ENCODE data around the gene LASP1NB.

Gene LASP1NB

DNA sequence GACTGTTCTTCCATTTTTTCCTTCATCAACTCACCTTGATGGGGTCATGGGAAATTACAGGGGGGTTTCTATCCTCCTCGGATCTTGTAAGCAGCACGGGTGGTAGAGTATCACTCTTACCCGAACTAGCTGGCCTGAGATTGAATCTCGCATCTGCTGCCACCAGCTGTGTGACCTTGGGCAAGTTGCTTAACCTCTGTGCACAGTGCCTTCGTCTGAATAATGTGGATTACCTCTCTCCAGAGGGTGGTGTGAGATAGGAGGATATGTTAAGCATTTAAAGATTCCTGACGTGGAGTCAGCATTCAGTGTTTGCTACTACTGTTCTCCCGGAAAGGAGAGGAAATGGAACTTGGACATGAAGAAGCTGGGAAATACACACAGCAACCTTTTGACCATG is 31.1 kb upstream of the LASP1NB start:
- H3K79me1 ChIP-seq (ENCODE audit: low read depth in 1 of 2, low read length in 2 of 2): peaks cover 60 to 98% of the 10 kb centered on the region in 2 experiments
- CTCF ChIA-PET: no interaction called here
- no peak overlapping the region for H4K8ac ChIP-seq (ENCODE audit: low read depth in 2 of 2, low read length in 2 of 2)
- DNase-seq: no peak
- no peak overlapping the region for H3K27ac ChIP-seq (ENCODE audit: insufficient read depth, low read length)
- no peak overlapping the region; the same call in 1 of the 2 replicates for H3K4ac ChIP-seq (ENCODE audit: low read depth, low read length)
- H3K14ac ChIP-seq (replicated peaks; ENCODE audit: low read depth, low read length): 0 out of 2 replicates have a peak overlapping the region, but pooled peaks have one; percentile 20
- H4K91ac ChIP-seq (ENCODE audit: insufficient read depth, low read depth, low read length): no peak overlapping the region
- no peak overlapping the region for H2BK5ac ChIP-seq (ENCODE audit: low read depth, low read length, poor library complexity, severe bottlenecking)
- POLR2A ChIA-PET (ENCODE audit: unreplicated experiment): interaction anchor here (1.1 kb wide), 1 partner anchor 16 kb away, joined by 3 read pairs; no protein-coding TSS in a partner anchor
- no peak overlapping the region for H3K56ac ChIP-seq (ENCODE audit: extremely low read depth, insufficient read depth, low read length)
- H2BK120ac ChIP-seq (ENCODE audit: low read depth, low read length): no peak overlapping the region
- WGBS, 2 experiments (ENCODE audit: extremely low coverage in 2 of 2, insufficient read length in 1 of 2): no CpG with 5 or more reads among the region's 7 CpGs
- H3K4me1 ChIP-seq (ENCODE audit: control insufficient read depth, insufficient read depth, low read length): peaks cover 26% of the 10 kb centered on the region
- H2AFZ ChIP-seq (replicated peaks; ENCODE audit: low read length, poor library complexity): no peak overlapping the region
- no peak overlapping the region for H2BK20ac ChIP-seq (ENCODE audit: low read depth, low read length)
- peaks cover 20% of the 10 kb centered on the region for H3K9me1 ChIP-seq (ENCODE audit: insufficient read depth, low read length)
- H3K9ac ChIP-seq (ENCODE audit: low read depth, low read length): no peak overlapping the region
- in situ Hi-C loops (cut with MboI; ENCODE audit: low sequenced_read_pairs) (no loop called here), dilution Hi-C loops (cut with HindIII; ENCODE audit: low sequenced_read_pairs, unreplicated experiment) (no loop called here), intact Hi-C loops (cut with micrococcal nuclease) (no loop called here)
- peaks cover 85% of the 10 kb centered on the region for H3K36me3 ChIP-seq (ENCODE audit: control insufficient read depth, insufficient read depth, low read length)
- no peak for TF ChIP-seq RFX5 (IDR thresholded peaks at IDR 0.05; ENCODE audit: low read depth, low read length)
- H3K4me3 ChIP-seq (ENCODE audit: insufficient read depth, low read depth, low read length): no peak overlapping the region
- no peak overlapping the region for H2AK5ac ChIP-seq (ENCODE audit: low read depth, low read length)
- peak overlapping the region; percentile 45 for H2AK9ac ChIP-seq (replicated peaks; ENCODE audit: low read depth, low read length, poor library complexity)
- no peak for ATAC-seq (ENCODE audit: low read depth)
- H2BK15ac ChIP-seq (ENCODE audit: low read depth, low read length): no peak overlapping the region
- H3K9me3 ChIP-seq (ENCODE audit: control insufficient read depth, insufficient read depth, low read length): no peaks in the 10 kb centered on the region
- no peak overlapping the region for H3K18ac ChIP-seq (ENCODE audit: low read depth, low read length)
- H4K5ac ChIP-seq (ENCODE audit: low read depth, low read length): no peak overlapping the region
- BruUV-seq (replicated peaks): no TSS peak
- H3K4me2 ChIP-seq (ENCODE audit: low read depth, low read length): no peak overlapping the region
- 0 out of 2 replicates have a peak overlapping the region, but pooled peaks have one; percentile 27 for H3K23ac ChIP-seq (ENCODE audit: low read depth, low read length)
- no peaks in the 10 kb centered on the region for H3K27me3 ChIP-seq (ENCODE audit: control insufficient read depth, insufficient read depth, low read length)
- peaks cover 99% of the 10 kb centered on the region for H4K20me1 ChIP-seq (ENCODE audit: insufficient read depth, low read length)

All from IMR-90 (cell line).